Measurements from ENCODE around the gene DTD1.

Gene DTD1

DNA sequence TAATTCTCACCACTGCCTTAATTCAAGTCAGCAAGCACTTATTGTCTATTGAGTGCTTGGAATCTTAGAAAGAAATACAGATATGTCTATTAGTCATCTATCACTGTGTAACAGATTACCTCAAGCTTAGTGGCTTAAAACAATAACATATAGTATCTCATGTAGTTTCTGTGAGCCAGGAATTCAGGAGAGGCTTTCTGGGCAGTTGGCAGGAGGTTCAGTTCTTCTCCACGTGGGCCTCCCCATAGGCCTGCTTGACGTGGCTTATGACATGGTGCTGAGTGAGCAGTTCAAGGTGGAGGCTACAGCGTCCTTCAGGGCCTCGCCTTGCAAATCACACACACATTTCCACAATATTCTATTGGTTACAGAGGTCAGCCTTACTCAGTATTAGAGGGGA is 69.7 kb downstream of the DTD1 start:
- no peak overlapping the region for H3K4me3 Mint-ChIP-seq
- no peaks in the 10 kb centered on the region for H3K27me3 Mint-ChIP-seq
- no peak overlapping the region for H3K27ac Mint-ChIP-seq
- H3K9me3 Mint-ChIP-seq, result no peaks in the 10 kb centered on the region
- no peaks in the 10 kb centered on the region for H3K4me1 Mint-ChIP-seq (ENCODE audit: low read depth)
- intact Hi-C loops (cut with micrococcal nuclease), result no loop called here
- no peaks in the 10 kb centered on the region for H3K36me3 Mint-ChIP-seq (ENCODE audit: low read depth)

DNA sequence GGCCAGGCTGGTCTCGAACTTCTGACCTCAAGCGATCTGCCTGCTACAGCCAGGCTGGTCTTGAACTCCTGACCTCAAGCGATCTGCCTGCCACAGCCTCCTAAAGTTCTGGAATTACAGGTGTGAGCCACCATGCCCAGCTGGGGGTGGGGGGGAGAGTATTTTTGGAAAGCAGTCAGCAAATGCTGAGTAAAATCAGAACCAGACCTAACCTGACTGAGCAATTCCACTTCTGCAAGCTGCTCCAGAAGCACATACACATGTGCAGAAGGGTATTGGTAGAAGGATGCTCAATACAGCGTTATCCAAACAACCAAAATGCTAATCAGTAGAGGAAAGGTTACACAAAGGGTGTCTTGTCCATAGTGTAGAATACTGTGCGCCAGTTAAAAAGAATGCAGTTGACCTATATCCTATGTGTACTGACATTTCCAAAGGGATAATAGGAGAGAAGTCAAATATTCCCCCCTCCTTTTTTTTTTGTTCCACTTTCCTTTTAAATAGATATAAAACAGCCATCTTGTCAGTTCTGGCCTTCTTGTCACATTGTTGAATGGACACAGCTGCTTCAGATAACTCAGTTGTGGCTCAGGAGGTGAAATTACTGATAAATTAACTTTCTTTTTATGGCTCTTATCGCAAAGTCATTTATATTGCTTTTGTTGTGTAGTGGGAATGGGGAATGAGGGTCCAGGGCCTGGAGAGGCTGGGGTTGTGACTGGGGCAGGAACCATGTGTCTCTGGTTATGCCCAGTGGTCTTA is 74.6 kb downstream of the DTD1 start:
- H3K9me3 Mint-ChIP-seq, result no peaks in the 10 kb centered on the region
- H3K27ac Mint-ChIP-seq, result no peak overlapping the region
- H3K36me3 Mint-ChIP-seq (ENCODE audit: low read depth), result no peaks in the 10 kb centered on the region
- no peaks in the 10 kb centered on the region for H3K4me1 Mint-ChIP-seq (ENCODE audit: low read depth)
- intact Hi-C loops (cut with micrococcal nuclease), result no loop called here
- no peaks in the 10 kb centered on the region for H3K27me3 Mint-ChIP-seq
- no peak overlapping the region for H3K4me3 Mint-ChIP-seq

DNA sequence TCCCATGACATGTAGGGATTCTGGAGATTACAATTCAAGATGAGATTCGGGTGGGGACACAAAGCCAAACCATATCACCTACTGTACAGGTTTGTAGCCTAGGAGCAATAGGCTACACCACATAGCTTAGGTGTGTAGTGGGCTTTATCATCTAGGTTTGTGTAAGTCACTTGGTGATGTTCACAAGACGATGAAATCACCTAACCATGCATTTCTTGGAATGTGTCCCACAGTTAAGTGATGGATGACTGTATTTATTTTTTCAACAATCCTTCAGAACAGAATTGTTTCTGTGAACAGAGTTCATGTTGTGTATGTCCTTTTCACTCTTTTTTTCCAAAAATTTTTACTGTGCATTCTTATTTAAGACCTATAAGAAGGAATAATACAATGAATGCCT is 76.1 kb downstream of the DTD1 start:
- H3K27ac Mint-ChIP-seq, result no peak overlapping the region
- no peaks in the 10 kb centered on the region for H3K9me3 Mint-ChIP-seq
- no peaks in the 10 kb centered on the region for H3K27me3 Mint-ChIP-seq
- H3K4me1 Mint-ChIP-seq (ENCODE audit: low read depth), result no peaks in the 10 kb centered on the region
- intact Hi-C loops (cut with micrococcal nuclease), result no loop called here
- no peak overlapping the region for H3K4me3 Mint-ChIP-seq
- H3K36me3 Mint-ChIP-seq (ENCODE audit: low read depth), result no peaks in the 10 kb centered on the region

DNA sequence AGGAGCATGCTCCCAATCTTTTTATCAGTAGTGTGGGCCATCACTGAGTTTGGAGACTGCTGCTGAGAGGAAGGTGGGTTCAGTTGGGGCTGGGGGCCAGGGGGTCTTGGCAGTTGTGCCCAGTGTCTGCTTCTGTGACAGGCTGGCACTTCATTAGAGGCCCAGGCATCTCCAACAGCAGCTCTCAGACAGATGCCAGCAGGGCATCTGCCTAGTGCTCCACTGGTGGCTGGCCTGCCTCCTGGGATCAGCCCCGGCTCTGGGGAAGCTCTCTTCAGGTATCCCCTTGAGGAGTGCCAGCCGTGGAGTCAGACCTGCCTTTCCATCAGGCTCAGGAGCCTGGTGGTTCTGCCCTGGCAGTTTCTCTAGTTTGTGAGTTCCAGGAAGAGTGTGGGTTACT is 77.3 kb downstream of the DTD1 start:
- no peaks in the 10 kb centered on the region for H3K27me3 Mint-ChIP-seq
- H3K9me3 Mint-ChIP-seq, result no peaks in the 10 kb centered on the region
- H3K27ac Mint-ChIP-seq, result no peak overlapping the region

DNA sequence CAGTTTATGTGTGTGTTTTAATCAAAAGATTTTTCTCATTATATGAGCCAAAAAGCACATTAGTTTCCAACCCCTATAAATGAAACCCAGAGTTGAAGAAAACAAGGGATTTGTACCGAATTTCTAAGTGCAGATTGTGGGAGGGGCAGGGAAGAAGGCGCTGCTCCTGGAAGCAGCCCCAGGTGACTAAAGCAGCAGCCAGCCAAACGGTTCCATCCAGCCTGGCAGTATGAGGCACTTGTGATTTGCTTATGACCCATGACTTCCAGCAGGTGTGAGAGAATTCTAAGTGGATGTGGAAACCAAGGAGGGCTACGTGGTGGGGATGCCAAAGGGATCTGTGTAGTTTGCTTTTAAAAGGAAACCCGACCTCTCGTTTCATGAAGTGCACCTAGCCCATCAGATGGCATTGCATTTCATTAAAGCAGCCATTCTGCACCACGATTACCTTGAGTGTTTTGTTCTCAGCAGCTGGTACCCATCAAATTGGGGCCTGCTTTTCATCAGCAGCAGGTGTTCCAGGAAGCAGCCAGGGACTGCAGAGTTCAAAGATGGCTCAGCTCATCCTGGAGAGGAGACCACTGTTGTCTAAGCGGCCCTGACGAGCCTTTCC is 79.1 kb downstream of the DTD1 start:
- no peaks in the 10 kb centered on the region for H3K36me3 Mint-ChIP-seq (ENCODE audit: low read depth)
- no peaks in the 10 kb centered on the region for H3K27me3 Mint-ChIP-seq
- no peaks in the 10 kb centered on the region for H3K9me3 Mint-ChIP-seq
- intact Hi-C loops (cut with micrococcal nuclease), result no loop called here
- no peak overlapping the region for H3K27ac Mint-ChIP-seq
- no peaks in the 10 kb centered on the region for H3K4me1 Mint-ChIP-seq (ENCODE audit: low read depth)
- no peak overlapping the region for H3K4me3 Mint-ChIP-seq

More for the DNA sequence above, 77.3 kb downstream of the DTD1 start:
- H3K36me3 Mint-ChIP-seq (ENCODE audit: low read depth), result no peaks in the 10 kb centered on the region
- intact Hi-C loops (cut with micrococcal nuclease), result no loop called here
- H3K4me3 Mint-ChIP-seq, result no peak overlapping the region
- no peaks in the 10 kb centered on the region for H3K4me1 Mint-ChIP-seq (ENCODE audit: low read depth)

DNA sequence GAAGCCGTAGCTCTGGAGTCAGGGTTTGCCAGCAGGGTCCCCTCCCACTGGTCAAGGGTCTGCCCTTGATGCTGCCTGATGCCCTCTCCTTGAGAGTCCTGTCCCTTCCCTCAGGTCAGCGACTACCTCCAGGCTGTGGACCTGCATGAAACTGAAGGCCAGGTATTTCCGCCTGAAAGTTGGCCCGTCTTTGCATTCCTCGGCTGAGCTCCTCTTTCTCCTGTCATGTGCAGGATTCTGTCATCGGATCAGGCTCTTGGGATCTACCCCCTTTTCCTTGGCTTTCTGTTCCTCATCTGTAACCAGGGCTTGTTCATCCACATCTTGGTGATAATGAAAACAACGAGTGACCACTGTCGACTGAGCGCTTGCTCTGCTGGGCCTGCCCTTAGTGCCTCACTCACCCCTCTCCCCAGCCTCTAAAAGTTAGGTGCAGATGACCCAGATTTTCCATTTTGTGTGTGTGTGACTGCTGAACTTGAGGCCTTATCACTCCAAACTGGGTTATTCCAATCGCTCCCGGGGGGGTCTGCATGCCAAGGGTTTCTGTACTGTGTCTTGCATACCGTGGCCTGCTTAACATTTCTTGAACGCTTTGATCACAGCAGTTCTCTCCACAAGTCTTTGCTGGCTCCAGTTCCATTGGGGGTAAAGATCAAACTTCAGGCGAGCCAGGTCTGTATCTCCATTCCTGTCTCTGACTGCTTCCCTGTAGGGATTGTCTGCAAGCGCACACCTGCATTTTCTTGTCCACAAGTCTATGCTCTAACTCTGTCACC is 81.6 kb downstream of the DTD1 start:
- H3K27me3 Mint-ChIP-seq, result no peaks in the 10 kb centered on the region
- no peaks in the 10 kb centered on the region for H3K4me1 Mint-ChIP-seq (ENCODE audit: low read depth)
- no peak overlapping the region for H3K4me3 Mint-ChIP-seq
- no peaks in the 10 kb centered on the region for H3K36me3 Mint-ChIP-seq (ENCODE audit: low read depth)
- intact Hi-C loops (cut with micrococcal nuclease), result no loop called here
- H3K9me3 Mint-ChIP-seq, result no peaks in the 10 kb centered on the region
- H3K27ac Mint-ChIP-seq, result no peak overlapping the region

DNA sequence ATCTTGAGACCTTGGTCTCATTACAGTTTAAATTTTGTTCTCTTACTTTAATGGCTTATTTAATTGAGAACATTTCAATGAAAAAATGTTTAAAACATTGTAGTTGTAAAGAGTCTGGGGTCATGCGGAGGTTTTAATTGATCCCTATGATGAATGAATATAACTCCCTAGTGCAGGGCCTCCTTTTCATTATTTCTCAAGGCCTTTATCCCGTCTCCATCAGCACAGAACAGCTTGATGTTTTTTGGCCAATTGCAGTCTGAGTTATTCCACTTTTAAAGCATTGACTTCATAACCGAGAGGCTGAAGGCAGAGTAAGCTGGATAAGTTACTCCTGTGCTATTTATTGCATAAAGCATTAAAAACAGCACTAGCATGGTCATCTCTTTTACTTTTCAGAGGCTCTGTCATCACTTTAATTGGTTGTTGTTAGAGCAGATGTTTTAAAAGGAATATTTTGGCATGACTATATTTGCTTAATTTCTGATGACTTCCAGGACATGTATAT is 83.4 kb downstream of the DTD1 start:
- Mint-ChIP-seq H3K4me1 (ENCODE audit: low read depth) (no peaks in the 10 kb centered on the region), H3K9me3 (no peaks in the 10 kb centered on the region), H3K27ac (no peak overlapping the region), H3K36me3 (ENCODE audit: low read depth) (no peaks in the 10 kb centered on the region), H3K27me3 (no peaks in the 10 kb centered on the region), H3K4me3 (no peak overlapping the region)
- intact Hi-C loops (cut with micrococcal nuclease), result no loop called here

DNA sequence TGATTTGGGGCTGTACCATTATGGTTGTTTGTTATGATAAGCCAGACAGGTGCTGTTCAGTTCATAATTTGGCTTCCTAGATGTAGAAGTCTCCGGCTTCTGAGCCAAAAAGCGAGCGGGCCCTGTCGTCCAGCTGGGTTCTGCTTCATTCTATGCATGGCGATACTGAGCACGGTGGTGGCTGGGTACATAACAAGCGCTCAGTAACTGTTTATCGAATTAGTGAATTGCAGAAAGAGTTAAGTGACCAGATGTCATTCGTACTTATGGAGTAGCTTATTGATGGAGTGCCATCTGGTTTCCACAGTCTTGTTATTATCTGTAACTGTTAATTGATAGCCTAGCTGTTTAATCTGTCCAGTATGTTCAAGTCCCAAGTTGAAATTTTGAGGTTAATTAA is 85.0 kb downstream of the DTD1 start:
- intact Hi-C loops (cut with micrococcal nuclease), result no loop called here
- H3K36me3 Mint-ChIP-seq (ENCODE audit: low read depth), result no peaks in the 10 kb centered on the region
- no peak overlapping the region for H3K4me3 Mint-ChIP-seq
- H3K9me3 Mint-ChIP-seq, result no peaks in the 10 kb centered on the region
- no peak overlapping the region for H3K27ac Mint-ChIP-seq
- no peaks in the 10 kb centered on the region for H3K27me3 Mint-ChIP-seq
- H3K4me1 Mint-ChIP-seq (ENCODE audit: low read depth), result no peaks in the 10 kb centered on the region

DNA sequence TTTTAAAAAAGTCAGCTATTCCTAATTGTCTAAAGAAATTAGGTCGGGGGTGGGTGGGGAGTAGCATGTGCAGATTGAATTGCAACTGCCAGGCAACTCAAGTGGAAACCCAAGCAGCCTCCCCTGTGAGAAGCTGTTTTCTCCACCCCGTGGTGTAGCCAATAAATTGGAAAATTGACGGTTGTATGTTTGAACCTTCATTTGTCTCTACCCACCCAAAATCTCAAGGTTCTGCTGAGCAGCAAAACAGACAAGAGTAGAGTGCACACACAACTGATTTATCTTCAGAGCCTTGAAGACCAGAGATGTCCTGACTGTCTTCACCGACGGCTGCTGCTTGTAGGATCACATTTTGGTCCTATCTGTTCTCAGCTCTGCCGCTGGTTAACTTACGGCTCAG is 88.5 kb downstream of the DTD1 start:
- Mint-ChIP-seq H3K27me3 (no peaks in the 10 kb centered on the region), H3K36me3 (ENCODE audit: low read depth) (no peaks in the 10 kb centered on the region), H3K27ac (no peak overlapping the region), H3K9me3 (no peaks in the 10 kb centered on the region), H3K4me1 (ENCODE audit: low read depth) (peaks cover 8% of the 10 kb centered on the region), H3K4me3 (no peak overlapping the region)
- intact Hi-C loops (cut with micrococcal nuclease), result no loop called here

DNA sequence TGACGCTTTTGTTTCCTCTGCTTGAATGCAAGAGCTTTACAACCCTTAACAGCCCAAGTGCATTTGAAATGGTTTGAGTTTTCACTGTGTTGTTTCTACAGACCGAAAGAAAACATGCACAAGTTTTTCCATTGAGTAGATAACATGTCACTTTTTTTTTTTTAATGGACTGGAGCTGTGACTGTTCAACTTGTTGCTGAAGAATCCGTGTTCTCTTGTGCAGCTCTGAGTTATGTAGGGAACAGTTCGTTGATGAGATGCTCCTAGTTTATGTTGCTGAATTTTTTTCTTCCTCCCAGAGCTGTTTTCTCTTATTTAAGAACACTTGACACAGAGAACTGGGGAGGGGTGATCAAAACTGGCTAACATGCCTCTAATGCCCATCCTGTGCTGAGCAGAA is 89.3 kb downstream of the DTD1 start:
- no peaks in the 10 kb centered on the region for H3K9me3 Mint-ChIP-seq
- no peaks in the 10 kb centered on the region for H3K36me3 Mint-ChIP-seq (ENCODE audit: low read depth)
- H3K27ac Mint-ChIP-seq, result no peak overlapping the region
- no peak overlapping the region for H3K4me3 Mint-ChIP-seq
- H3K4me1 Mint-ChIP-seq (ENCODE audit: low read depth), result peaks cover 8% of the 10 kb centered on the region
- intact Hi-C loops (cut with micrococcal nuclease), result no loop called here
- no peaks in the 10 kb centered on the region for H3K27me3 Mint-ChIP-seq

DNA sequence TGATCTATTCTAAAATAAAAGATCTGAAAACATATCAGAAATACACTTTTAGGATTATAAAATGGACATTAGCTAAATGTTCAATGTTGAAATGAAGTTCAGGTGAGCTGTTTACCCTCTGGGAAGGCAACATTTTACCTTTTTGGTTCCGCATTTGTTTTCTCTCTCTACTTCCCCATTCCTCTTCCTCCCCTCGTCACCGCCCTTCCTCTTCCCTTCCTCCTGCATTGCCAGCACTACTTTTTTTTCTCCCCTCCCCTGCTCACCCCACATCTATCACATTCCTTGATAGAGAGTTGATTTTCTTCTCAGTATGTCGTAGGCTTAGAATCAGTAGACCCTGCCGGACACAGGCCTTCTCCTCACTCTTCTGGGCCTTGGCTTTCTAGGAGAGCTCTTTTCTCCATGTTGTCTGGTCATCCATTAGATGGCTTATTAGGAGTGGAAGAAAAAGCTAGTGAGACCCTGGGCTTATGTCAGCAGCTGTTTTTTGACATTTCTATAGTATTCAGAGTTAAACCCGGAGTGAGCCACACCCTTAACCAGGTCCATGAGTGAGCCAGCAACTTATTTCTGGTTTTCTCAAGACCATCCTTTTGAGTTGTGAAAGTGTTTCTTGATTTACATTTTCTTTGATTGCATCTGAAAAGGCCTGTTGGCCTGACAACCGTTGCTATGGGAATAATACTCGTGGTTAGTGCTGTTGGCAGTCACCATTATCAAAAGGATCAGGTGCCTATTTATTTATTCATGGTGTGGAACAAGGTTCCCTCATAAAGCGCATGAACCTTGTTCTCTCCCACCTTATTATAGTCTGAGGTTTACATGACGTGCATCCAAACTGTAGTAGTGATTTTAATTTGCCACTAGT is 90.9 kb downstream of the DTD1 start:
- no peaks in the 10 kb centered on the region for H3K27me3 Mint-ChIP-seq
- H3K36me3 Mint-ChIP-seq (ENCODE audit: low read depth), result no peaks in the 10 kb centered on the region
- H3K9me3 Mint-ChIP-seq, result no peaks in the 10 kb centered on the region
- peaks cover 8% of the 10 kb centered on the region for H3K4me1 Mint-ChIP-seq (ENCODE audit: low read depth)
- no peak overlapping the region for H3K4me3 Mint-ChIP-seq
- no peak overlapping the region for H3K27ac Mint-ChIP-seq
- intact Hi-C loops (cut with micrococcal nuclease), result no loop called here

DNA sequence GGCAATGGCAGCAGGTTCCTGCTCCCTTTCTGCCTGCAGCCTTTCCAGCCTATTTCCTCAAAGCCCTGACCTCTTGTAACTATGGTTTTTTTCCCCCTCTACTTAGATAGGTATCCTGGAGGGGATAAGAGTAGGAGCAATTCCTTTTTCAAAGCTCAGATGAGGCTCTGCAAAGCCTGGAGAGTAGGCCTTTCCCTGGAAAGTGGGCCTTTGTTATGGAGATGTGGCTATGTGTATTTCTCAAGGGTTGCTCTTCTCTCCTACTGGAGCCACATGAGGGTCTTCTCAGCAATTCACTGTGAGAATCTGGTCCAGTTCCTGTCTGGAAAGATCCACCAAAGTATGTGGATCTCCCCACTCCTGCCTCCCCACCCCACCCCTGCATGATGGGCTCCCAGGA is 96.0 kb downstream of the DTD1 start:
- Mint-ChIP-seq H3K27me3 (no peaks in the 10 kb centered on the region), H3K4me1 (ENCODE audit: low read depth) (peaks cover 10% of the 10 kb centered on the region), H3K9me3 (no peaks in the 10 kb centered on the region), H3K4me3 (no peak overlapping the region), H3K36me3 (ENCODE audit: low read depth) (no peaks in the 10 kb centered on the region), H3K27ac (no peak overlapping the region)
- intact Hi-C loops (cut with micrococcal nuclease), result no loop called here

DNA sequence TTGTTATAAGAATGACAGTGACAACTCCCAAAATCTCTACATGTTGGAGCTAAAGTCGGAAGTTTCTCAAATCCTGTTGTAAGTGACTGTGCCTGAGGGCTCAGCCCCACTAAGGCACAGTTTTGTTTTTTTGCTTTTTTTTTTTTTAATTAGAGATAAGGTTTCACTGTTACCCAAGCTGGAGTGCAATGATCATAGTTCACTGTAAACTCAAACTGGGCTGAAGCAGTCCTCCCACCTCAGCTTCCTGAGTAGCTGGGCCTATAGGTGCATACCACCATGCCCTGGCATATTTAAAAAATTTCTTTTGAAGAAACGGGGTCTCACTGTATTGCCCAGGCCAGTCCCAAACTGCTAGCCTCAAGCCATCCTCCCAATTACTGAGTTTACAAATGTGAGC is 96.9 kb downstream of the DTD1 start:
- Mint-ChIP-seq H3K36me3 (ENCODE audit: low read depth) (no peaks in the 10 kb centered on the region), H3K4me3 (no peak overlapping the region), H3K4me1 (ENCODE audit: low read depth) (peaks cover 8% of the 10 kb centered on the region), H3K27me3 (no peaks in the 10 kb centered on the region), H3K9me3 (no peaks in the 10 kb centered on the region), H3K27ac (no peak overlapping the region)
- intact Hi-C loops (cut with micrococcal nuclease), result no loop called here

Data from dendritic cell treated with granulocyte-macrophage colony-stimulating factor and Interleukin-4, amounts not matched to agents 40 ng/mL and 50 ng/mL, for 4 days (primary cell).